Peyer's patch (tissue), 4 donors: ENCODE measurements around the gene CD4. TPM values are rescaled to one million over a fixed set of nuclear protein-coding genes. Genes with fewer than 3 reads are reported as not detected.
A peak's percentile ranks its signal among the peaks of the same experiment; 100 is the strongest.

Experiments
- DNase-seq, 3 donors: peaks; one replicate each; pipeline ENCODE4 v3.0.0-alpha.2; 2017 to 2019
- H3K27ac ChIP-seq, 4 donors: fragments of 200-600 bp; sonication (generic); one replicate each; pipeline ENCODE4 v1.5.1; 2016 to 2019
- H3K27me3 ChIP-seq, 2 donors: fragments of 200-600 bp; sonication (generic); one replicate each; pipeline ENCODE4 v1.5.1; 2019
- H3K36me3 ChIP-seq, 3 donors: fragments of 200-600 bp; sonication (generic); one replicate each; pipeline ENCODE4 v1.5.1; 2016 to 2019
- H3K4me1 ChIP-seq, 4 donors: fragments of 200-600 bp; sonication (generic); one replicate each; pipeline ENCODE4 v1.5.1; 2016 to 2019
- H3K4me3 ChIP-seq, 4 donors: fragments of 200-600 bp; sonication (generic); 1 replicate in 3 of 4; 2 replicates in 1 of 4; pipeline ENCODE4 v1.5.1; 2016 to 2019; ENCODE audit warnings: mild to moderate bottlenecking in 1 of 4
- H3K9me3 ChIP-seq, 4 donors: fragments of 200-600 bp; sonication (generic); one replicate each; pipeline ENCODE4 v1.5.1; 2016 to 2019; ENCODE audit warnings: mild to moderate bottlenecking in 1 of 4
- POLR2A ChIP-seq, 2 donors: fragments of 450-650 bp; IDR thresholded peaks; one replicate each; pipeline ENCODE4 v1.5.1; 2017; ENCODE audit warnings: antibody characterized with exemption in 2 of 2, mild to moderate bottlenecking in 2 of 2, moderate library complexity in 2 of 2
- total RNA-seq, 4 donors: library from RNA; depleted of rRNA; stranded (reverse); fragments of >200 nt; gene quantifications; one replicate each; pipeline ENCODE4 v1.1.0, GENCODE V29; 2016
- TF ChIP-seq, protein P1 (sequence below), 6 experiments: fragments of 450-650 bp in 4 of 6; fragments of 200-600 bp in 2 of 6; sonication (generic) in 1 of 6; IDR thresholded peaks; one replicate each; pipeline ENCODE4 v1.5.1; 2017 to 2019; ENCODE audit warnings: antibody characterized with exemption in 6 of 6, mild to moderate bottlenecking in 3 of 6, moderate library complexity in 1 of 6

Gene CD4
- total RNA-seq, 4 donors from 2014 or later = 2.1 to 9.1 (median 4.0) TPM

DNA sequence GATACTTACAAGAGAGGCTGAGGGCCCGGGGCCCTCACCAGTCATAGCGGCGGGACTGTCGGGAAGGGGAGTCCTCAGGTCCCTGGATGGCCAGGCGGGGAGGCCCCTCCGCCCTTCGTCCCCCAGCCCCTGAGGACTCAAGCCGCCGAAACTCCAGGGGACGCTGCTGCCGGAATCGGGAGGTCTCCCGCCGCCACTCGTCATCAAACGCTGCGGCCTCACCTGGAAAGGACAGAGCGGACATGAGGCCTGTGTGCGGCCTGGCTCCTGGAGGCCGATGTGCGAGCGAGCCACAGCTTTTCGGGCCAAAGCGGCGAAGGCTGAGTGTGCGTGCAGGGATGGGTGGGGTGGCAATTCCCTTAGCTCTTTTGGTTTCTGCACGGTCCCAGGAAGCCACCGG lies 40.6 kb upstream of the CD4 start:
- Histone ChIP-seq H3K27ac (no peak overlapping the region), H3K9me3 (no peaks in the 10 kb centered on the region), H3K27me3 (no peaks in the 10 kb centered on the region), H3K4me1 (peaks cover 0 to 11% (median 3%) of the 10 kb centered on the region in 4 donors), H3K36me3 (peaks cover 0 to 58% (median 0%) of the 10 kb centered on the region in 3 donors), H3K4me3 (no peak overlapping the region)
- no peak for DNase-seq
- TF ChIP-seq, protein P1, sequence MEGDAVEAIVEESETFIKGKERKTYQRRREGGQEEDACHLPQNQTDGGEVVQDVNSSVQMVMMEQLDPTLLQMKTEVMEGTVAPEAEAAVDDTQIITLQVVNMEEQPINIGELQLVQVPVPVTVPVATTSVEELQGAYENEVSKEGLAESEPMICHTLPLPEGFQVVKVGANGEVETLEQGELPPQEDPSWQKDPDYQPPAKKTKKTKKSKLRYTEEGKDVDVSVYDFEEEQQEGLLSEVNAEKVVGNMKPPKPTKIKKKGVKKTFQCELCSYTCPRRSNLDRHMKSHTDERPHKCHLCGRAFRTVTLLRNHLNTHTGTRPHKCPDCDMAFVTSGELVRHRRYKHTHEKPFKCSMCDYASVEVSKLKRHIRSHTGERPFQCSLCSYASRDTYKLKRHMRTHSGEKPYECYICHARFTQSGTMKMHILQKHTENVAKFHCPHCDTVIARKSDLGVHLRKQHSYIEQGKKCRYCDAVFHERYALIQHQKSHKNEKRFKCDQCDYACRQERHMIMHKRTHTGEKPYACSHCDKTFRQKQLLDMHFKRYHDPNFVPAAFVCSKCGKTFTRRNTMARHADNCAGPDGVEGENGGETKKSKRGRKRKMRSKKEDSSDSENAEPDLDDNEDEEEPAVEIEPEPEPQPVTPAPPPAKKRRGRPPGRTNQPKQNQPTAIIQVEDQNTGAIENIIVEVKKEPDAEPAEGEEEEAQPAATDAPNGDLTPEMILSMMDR (IDR thresholded peaks at IDR 0.05) = no peak
- no peak for TF ChIP-seq POLR2A (IDR thresholded peaks at IDR 0.05)

GRCh38 chr12:6750506-6750905 lies 38.8 kb upstream of the CD4 start:
- H3K9me3 ChIP-seq = no peaks in the 10 kb centered on the region
- DNase-seq = no peak
- H3K36me3 ChIP-seq = peaks cover 0 to 58% (median 0%) of the 10 kb centered on the region in 3 donors
- H3K27ac ChIP-seq = no peak overlapping the region
- no peaks in the 10 kb centered on the region for H3K27me3 ChIP-seq
- H3K4me1 ChIP-seq = peaks cover 0 to 16% (median 3%) of the 10 kb centered on the region in 4 donors
- H3K4me3 ChIP-seq = no peak overlapping the region
- TF ChIP-seq POLR2A (IDR thresholded peaks at IDR 0.05) = no peak
- TF ChIP-seq, protein P1 (IDR thresholded peaks at IDR 0.05) = no peak

DNA sequence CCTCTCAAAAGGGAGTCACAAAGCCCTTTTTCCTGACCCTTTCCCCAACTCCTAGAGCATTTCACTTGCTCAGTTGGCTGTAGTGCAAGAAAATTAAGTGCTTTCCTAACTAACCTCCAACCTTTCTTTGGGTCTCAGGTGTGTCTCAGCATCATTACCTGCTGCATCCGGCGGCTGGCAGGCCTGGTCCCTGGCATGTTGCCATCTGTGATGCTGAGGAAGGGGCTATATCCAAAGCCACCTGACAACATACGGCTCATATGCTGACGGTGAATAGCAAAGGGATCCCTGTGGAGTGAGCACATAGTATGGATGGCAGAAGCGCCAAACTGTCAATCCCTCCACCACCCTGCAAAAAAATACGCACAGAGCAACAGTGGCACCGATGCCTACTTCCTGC lies 37.6 kb upstream of the CD4 start:
- Histone ChIP-seq H3K27ac (peak overlapping the region in 3 of 4 donors; percentile 97 to 99 (median 98)), H3K4me3 (peak overlapping the region in 2 of 4 donors; percentile 78 to 91), H3K27me3 (no peaks in the 10 kb centered on the region), H3K4me1 (peaks cover 0 to 16% (median 3%) of the 10 kb centered on the region in 4 donors), H3K9me3 (no peaks in the 10 kb centered on the region), H3K36me3 (peaks cover 0 to 50% (median 0%) of the 10 kb centered on the region in 3 donors)
- no peak for DNase-seq
- TF ChIP-seq, protein P1 (IDR thresholded peaks at IDR 0.05) = no peak
- TF ChIP-seq POLR2A (IDR thresholded peaks at IDR 0.05) = no peak

DNA sequence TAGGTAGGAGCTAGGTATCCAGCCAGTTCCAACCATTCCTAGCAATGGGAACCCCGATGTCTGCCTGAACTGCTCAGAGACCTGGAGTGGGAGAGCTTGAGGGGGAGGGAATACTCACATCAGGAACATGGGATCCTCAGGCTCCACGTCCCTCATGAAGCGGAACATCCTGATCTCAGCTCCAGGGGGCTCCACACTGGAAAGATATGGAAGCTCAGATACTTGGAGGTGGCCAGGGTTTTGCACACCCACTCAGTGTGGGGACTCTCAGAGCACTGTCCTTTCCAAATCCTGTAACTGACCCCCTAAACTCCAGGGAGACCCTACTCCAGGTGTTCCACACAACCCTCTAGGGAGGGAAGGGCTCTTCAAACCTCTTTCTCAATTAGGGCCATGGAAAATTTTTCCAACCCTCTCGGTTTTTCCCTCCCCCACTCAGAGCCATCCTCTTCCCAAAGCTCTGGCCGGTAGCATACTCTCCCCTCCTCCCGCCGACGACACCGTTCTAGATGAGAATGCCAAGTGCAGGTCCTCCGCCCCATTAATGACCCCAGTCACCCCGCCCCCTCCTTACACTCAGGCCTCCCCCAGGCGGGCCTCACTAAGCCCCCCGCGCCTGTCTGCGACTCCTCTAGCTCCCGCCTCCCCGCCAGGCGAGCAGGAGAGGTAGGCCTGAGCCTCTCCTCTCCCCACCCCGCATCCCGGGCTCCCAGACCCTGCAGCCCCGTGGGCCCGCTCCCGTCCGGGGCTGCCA lies 37.0 kb upstream of the CD4 start:
- DNase-seq = peak in 2 of 3 donors; percentile 32 to 61
- Histone ChIP-seq H3K4me3 (peak overlapping the region; percentile 78 to 91 (median 86)), H3K27me3 (no peaks in the 10 kb centered on the region), H3K36me3 (peaks cover 0 to 44% (median 0%) of the 10 kb centered on the region in 3 donors), H3K4me1 (peaks cover 0 to 16% (median 3%) of the 10 kb centered on the region in 4 donors), H3K9me3 (no peaks in the 10 kb centered on the region), H3K27ac (peak overlapping the region; percentile 97 to 99 (median 98))
- no peak for TF ChIP-seq POLR2A (IDR thresholded peaks at IDR 0.05)
- TF ChIP-seq, protein P1 (IDR thresholded peaks at IDR 0.05) = peak in 2 of 6 experiments; percentile 14 to 17

DNA sequence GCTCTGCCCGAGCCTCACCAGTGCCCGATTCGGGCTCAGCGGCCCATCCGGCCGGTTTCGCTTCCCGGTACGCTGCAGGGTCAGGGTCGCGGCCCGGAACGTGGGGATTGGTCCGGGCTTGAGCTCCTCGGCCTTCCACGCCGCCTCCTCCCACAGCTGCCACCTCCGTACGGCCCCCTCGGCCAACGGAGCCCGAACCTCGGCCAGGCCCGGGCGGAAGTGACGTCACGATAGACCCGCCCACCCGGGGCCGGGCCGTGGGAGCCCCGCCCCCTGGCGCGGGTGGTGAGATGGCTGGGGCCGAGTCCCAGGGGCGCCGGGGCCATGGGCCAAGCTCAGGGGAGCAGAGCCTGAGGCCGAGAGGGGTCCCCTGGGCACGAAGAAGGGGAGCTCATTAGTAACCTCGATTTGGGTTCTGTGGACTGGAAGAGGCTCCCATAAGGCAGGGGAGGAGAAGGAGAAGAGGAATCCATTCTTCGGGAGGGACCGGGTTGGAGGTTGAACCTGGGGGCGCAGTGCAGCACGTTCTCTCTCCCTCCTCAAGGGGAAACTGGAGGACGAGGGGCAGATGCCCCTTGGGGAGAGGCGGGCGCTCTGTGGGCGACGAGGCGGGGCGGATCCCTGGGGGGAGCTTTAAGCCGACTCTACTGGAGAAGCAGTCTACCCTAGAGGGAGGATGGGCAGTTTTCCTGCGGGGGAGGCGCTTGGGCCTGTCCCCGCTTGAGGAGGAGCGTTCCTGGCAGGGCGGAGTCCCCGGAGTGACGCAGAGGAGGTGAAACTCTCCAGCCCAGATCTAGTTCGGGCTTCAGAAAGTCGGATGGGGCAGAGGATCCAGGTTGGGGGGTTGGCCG lies 36.2 kb upstream of the CD4 start, which contains the start of gene MLF2:
TSS of gene MLF2 (minus strand) at position 221 of the 851 bp plus-strand sequence. CDS start 807 bp downstream, outside the sequence.
- TF ChIP-seq, protein P1 (IDR thresholded peaks at IDR 0.05) = peak in 3 of 6 experiments; percentile 6 to 98 (median 85)
- peak; percentile 89 to 91 for TF ChIP-seq POLR2A (IDR thresholded peaks at IDR 0.05)
- H3K9me3 ChIP-seq = no peaks in the 10 kb centered on the region
- peak within 1 kb of the TSS; percentile 78 to 91 (median 86) for H3K4me3 ChIP-seq
- H3K27me3 ChIP-seq = no peaks in the 10 kb centered on the region
- peak within 1 kb of the TSS; percentile 97 to 99 (median 98) for H3K27ac ChIP-seq
- H3K4me1 ChIP-seq = peaks cover 0 to 16% (median 3%) of the 10 kb centered on the region in 4 donors
- peak; percentile 96 to 99 (median 98) for DNase-seq
- peaks cover 0 to 36% (median 0%) of the 10 kb centered on the region in 3 donors for H3K36me3 ChIP-seq
